GM19023 (cell line): Measurements from ENCODE around the gene RNGTT.
"Not testable (repeated sequence)": the region's sequence is repeated elsewhere in the genome, so short reads cannot be mapped to it uniquely, and the experiment has no call there.

ENCODE experiments used
- ATAC-seq: cut with Tn5 transposase; IDR thresholded peaks from one replicate; pipeline ENCODE4 v1.9.1; 2021; ENCODE audit warnings: mild to moderate bottlenecking, moderate library complexity; ENCODE audit not compliant: unreplicated experiment

The RNGTT gene

GRCh38 chr6:88741939-88742338, 221.5 kb downstream of the RNGTT start:
- no peak for ATAC-seq

GRCh38 chr6:88741071-88741470, 222.3 kb downstream of the RNGTT start:
- no peak for ATAC-seq

DNA sequence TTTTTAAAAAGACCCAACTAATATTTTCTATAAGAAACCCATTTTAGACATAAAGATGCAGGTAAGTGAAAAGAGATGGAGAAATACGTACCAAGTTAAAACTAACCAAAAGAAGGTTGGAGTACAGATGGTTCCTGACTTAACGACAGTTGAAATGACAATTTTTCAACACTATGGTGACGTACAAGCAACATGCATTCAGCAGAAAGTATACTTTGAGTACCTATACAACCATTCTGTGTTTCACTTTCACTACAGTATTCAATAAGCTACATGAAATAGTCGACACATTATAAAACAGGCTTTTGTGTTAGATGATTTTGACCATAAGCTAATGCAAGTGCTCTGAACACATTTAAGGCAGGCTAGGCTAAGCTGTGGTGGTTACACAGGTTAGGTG, 228.9 kb downstream of the RNGTT start:
- no peak for ATAC-seq

DNA sequence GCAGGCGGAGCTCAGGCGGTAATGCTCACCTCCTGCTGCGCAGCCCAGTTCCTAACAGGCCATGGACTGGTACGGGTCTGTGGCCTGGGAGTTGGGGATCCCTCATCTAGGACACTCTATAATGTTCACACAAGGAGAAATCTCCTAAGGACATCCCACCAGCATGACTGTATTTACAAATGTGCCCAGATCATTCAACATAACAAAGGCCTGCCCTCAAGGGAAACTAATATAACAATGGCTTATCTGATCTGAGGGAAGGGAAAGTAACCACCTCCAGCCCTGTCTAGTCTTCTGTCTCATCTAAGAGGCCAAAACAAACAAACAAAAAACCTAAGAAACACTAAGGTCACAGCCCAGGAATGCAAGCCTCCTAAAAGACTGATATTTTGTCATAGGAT, 232.8 kb downstream of the RNGTT start:
- no peak for ATAC-seq

GRCh38 chr6:88728756-88729155, 234.7 kb downstream of the RNGTT start:
- no peak for ATAC-seq

DNA sequence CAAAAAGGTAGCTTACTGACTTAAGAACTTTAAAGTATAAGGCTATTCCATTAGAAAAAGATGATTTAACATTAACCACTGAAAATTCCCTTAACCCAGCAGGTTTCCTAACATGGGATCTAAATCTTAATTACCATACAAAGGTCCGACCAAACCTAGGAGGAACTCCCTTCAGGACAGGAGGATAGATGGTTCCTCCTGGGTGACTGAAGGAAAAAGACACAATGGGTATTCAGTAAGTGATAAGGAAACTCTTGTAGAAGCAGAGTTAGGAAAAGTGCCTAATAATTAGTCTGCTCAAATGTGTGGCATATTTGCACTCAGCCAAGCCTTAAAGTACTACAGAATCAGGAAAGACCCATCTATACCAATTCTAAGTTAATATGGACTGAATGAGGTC, 237.0 kb downstream of the RNGTT start:
- ATAC-seq = not testable (repeated sequence)

- no peak for ATAC-seq
Measured at GRCh38 chr6:88725111-88725975, 238.1 kb downstream of the RNGTT start.

GRCh38 chr6:88722686-88723085, 240.7 kb downstream of the RNGTT start:
- no peak for ATAC-seq

GRCh38 chr6:88716399-88716798, 247.0 kb downstream of the RNGTT start:
- ATAC-seq = not testable (repeated sequence)

DNA sequence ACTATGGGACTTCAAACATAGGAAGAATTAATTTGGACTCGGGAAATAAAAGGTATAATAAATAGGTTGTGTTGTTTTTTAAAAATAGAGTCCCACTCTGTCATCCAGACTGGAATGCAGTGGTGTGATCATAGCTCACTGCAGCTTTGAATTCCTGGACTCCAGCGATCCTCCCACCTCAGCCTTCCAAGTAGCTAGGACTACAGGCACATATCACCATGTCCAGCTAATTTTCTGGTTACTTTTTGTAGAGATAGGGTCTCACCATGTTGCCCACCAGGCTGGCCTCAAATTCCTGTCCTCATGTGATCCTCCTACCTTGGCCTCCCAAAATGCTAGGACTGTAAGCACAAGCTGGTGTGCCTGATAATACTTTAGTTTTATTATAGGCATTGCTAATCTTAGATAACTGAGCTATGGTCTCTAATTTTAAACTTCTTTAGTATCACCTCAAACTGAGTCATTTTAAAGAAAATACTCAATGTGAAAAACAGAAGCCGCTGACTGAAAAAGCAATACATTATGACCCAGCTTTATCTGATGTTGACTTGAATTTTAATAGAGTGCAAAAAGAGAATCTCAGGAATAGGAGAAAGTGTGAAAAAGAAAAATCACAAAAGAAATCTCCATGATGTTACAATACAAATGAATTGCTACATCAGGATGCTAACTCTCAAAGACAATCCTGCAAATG, 251.0 kb downstream of the RNGTT start:
- ATAC-seq = no peak

- ATAC-seq = no peak
Measured at GRCh38 chr6:88709819-88710246, 253.6 kb downstream of the RNGTT start.

DNA sequence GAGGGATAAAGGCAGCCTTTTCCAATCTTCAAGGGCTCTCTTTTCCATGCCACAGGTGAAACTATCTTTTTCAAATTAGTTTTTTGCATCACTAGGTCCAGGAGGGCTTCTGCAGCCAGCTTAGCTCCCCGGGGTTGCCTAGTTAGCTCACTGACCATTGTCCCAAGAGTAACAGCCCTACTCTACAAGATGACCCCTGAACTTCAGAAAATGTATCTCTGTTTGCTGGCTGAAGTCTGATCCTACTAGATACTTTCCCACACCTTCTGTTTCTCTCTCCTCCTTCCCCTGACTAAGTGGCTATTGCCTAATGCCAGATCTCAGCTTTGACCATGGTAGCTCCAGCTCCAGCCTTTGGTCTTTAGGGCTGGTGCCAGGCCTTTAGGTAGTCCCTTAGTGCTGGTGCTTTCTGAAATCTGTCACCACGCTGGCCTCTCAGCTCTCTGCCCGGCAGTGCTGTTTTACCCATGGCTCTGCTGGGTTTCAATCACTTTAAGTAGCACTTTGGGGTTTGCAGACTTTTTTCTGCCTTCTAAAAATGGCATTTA, 255.1 kb downstream of the RNGTT start:
- ATAC-seq = no peak

- peak; percentile 81 for ATAC-seq
Measured at GRCh38 chr6:88705601-88706000, 257.8 kb downstream of the RNGTT start.

DNA sequence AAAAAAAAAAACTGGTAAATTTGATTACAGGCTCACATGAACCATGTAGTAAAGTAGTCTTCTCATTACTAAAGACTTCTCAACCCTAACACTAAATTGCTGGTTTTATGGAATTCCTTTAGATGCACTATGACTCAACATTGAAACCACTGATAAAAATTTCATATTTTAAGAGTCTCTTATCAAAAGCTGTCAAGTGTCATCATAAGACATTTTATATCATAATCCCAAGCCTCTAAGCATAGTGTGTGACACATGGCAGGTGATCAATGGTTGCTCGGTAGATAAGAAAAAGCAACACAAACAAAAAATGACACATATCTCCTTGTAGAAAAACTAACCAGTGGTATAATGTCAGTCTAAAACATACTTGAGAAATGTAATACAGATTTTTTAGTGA, 258.4 kb downstream of the RNGTT start:
- no peak for ATAC-seq

GRCh38 chr6:88702956-88703556, 260.4 kb downstream of the RNGTT start:
- no peak for ATAC-seq

GRCh38 chr6:88698661-88699060, 264.8 kb downstream of the RNGTT start:
- no peak for ATAC-seq

DNA sequence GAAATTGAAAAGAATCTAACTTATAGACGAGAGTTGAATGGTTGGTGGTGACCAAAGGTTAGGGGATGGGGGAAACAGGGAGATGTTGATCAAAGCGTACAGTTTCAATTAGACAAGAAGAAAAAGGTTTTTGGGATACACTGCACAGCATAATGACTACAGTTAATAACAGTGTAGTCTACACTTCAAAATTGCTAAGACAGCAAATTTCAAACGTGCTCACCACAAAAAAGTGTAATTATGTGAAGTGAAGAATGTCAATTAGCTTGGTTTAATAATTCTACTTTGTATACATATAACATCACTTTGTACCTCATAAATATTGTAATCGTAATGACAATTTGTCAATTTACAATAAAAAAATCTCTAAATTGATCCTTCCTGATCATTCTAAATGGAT, 267.5 kb downstream of the RNGTT start:
- ATAC-seq = no peak

GRCh38 chr6:88683734-88684133, 279.7 kb downstream of the RNGTT start:
- no peak for ATAC-seq

DNA sequence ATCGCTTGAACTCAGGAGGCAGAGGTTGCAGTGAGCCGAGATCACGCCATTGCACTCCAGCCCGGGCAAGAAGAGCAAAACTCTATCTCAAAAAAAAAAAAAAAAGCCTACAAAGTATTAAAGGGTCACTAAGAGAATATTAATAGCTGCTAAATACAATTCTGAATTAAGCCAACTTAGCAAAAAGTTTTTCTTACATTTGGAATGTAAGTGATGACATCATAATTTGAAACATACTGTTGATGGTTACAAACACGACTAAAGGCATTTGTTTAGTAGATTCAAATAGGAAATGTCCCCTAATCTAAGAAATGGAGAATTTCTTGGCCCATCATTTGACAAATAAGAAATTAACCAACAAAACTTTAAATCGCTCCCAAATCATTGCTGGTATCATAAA, 282.8 kb downstream of the RNGTT start:
- no peak for ATAC-seq

DNA sequence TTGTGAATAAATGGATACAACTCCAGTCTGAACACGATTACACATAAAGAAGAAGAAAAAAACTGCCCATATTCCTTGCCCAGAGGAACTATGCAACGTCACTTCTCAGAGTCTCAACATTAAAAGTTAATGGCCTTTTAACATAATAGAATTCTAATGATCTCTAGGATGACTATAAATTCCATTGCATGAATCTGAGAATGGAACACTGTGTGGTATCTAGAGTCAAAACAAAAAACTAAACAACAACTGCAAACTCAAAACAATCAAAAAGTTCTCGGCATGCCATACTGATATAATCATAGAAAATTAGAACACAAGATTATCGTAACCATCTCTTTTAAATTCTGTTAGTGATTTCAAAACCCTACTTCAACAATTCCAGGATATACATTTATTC, 283.6 kb downstream of the RNGTT start:
- no peak for ATAC-seq

DNA sequence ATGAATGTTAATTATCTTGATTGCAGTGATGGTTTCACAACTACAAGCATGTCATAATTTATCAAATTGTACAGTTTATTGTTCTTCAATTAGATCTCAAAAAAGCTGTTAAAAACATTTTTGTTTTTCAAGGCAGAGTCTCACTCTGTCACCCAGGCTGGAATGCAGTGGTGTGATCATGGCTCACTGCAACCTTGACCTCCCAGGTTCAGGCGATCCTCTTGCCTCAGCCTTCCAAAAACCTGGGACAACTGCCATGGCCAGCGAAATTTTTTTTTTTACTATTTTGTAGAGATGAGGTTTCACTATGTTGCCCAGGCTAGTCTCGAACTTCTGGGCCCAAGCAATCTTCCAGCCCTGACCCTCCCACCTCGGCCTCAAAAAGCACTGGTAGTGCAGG, 286.1 kb downstream of the RNGTT start:
- no peak for ATAC-seq

DNA sequence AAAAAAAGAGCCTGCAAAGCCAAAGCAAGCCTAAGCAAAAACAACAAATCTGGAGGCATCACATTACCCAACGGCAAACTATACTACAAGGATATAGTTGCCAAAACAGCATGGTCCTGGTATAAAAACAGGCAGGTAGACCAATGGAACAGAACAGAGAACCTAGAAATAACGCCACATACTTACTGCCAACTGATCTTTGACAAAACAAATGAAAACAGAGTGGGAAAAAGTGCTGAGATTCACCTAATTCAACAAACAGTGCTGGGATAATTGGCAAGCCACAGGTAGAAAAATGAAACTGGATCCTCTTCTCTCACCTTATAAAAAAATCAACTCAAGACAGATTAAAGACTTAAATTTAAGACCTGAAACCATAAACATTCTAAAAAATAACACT, 291.8 kb downstream of the RNGTT start:
- ATAC-seq = no peak
